SU-DHL-6 (cell line): ENCODE results near the gene REM2.

Source experiments
- H2AFZ ChIP-seq: fragments of 200-600 bp; sonication (generic); 2 replicates; pipeline ENCODE4 v1.6.1; 2014; ENCODE audit warnings: low read depth, mild to moderate bottlenecking, moderate library complexity, mixed read lengths, antibody characterized with exemption, low read length; ENCODE audit not compliant: severe bottlenecking
- H3F3A ChIP-seq: fragments of 200-600 bp; shearing (Covaris generic); 2 replicates; pipeline ENCODE4 v1.6.0; 2016; ENCODE audit warnings: antibody characterized with exemption, mild to moderate bottlenecking; ENCODE audit not compliant: insufficient read depth
- H3K27ac ChIP-seq: fragments of 200-600 bp; sonication (generic); 2 replicates; pipeline ENCODE4 v1.5.1; 2016; ENCODE audit warnings: low read depth, mild to moderate bottlenecking, low read length, moderate library complexity, mixed read lengths
- H3K27me3 ChIP-seq: fragments of 200-600 bp; sonication (generic), shearing (Covaris generic); 2 replicates; pipeline ENCODE4 v1.6.0; 2014; ENCODE audit warnings: mild to moderate bottlenecking, low read length
- H3K36me3 ChIP-seq: fragments of 200-600 bp; sonication (generic); 2 replicates; pipeline ENCODE4 v1.6.1; 2014; ENCODE audit warnings: mild to moderate bottlenecking, low read length, mixed read lengths
- H3K4me2 ChIP-seq: fragments of 300-600, 200-600 bp; shearing (Covaris generic), sonication (generic); 2 replicates; pipeline ENCODE4 v1.6.0; 2014; ENCODE audit warnings: low read length, low read depth, mild to moderate bottlenecking; ENCODE audit not compliant: poor library complexity, severe bottlenecking
- H3K4me3 ChIP-seq: fragments of 200-600 bp; sonication (generic); 2 replicates; pipeline ENCODE4 v1.5.1; 2014; ENCODE audit warnings: antibody characterized with exemption, low read length, mild to moderate bottlenecking, mixed read lengths; ENCODE audit not compliant: insufficient read depth, poor library complexity, severe bottlenecking
- H3K79me2 ChIP-seq: fragments of 200-600 bp; sonication (generic); 2 replicates; pipeline ENCODE4 v1.6.1; 2014; ENCODE audit warnings: mild to moderate bottlenecking, low read length, moderate library complexity; ENCODE audit not compliant: insufficient read depth
- H3K9ac ChIP-seq: fragments of 200-600 bp; sonication (generic); 2 replicates; pipeline ENCODE4 v1.7.0; 2014; ENCODE audit warnings: mild to moderate bottlenecking, low read length
- H3K9me2 ChIP-seq: fragments of 200-600 bp; sonication (generic); replicated peaks from 2 replicates; pipeline ENCODE4 v1.6.1; 2014; ENCODE audit warnings: low read length; ENCODE audit not compliant: insufficient read depth
- H3K9me3 ChIP-seq: fragments of 200-600 bp; sonication (generic); 2 replicates; pipeline ENCODE4 v1.6.1; 2014; ENCODE audit warnings: low read length, mixed read lengths; ENCODE audit not compliant: insufficient read depth
- H4K20me1 ChIP-seq: fragments of 200-600 bp; sonication (generic); 2 replicates; pipeline ENCODE4 v1.6.1; 2014; ENCODE audit warnings: low read depth, mild to moderate bottlenecking, antibody characterized with exemption, low read length, moderate library complexity, mixed read lengths
- EZH2phosphoT487 ChIP-seq: fragments of 200-600 bp; sonication (generic), shearing (Covaris generic); conservative IDR thresholded peaks from 2 replicates; pipeline ENCODE4 v1.6.1; 2018; ENCODE audit warnings: mild to moderate bottlenecking, antibody characterized with exemption, low read length, moderate library complexity, mixed read lengths
- TF ChIP-seq, protein P1 (sequence below): fragments of 200-600 bp; sonication (generic); IDR thresholded peaks from one replicate; pipeline ENCODE4 v1.5.1; 2017; ENCODE audit warnings: antibody characterized with exemption, mild to moderate bottlenecking, low read length, moderate library complexity; ENCODE audit not compliant: insufficient read depth, poor library complexity, severe bottlenecking

REM2 gene

DNA sequence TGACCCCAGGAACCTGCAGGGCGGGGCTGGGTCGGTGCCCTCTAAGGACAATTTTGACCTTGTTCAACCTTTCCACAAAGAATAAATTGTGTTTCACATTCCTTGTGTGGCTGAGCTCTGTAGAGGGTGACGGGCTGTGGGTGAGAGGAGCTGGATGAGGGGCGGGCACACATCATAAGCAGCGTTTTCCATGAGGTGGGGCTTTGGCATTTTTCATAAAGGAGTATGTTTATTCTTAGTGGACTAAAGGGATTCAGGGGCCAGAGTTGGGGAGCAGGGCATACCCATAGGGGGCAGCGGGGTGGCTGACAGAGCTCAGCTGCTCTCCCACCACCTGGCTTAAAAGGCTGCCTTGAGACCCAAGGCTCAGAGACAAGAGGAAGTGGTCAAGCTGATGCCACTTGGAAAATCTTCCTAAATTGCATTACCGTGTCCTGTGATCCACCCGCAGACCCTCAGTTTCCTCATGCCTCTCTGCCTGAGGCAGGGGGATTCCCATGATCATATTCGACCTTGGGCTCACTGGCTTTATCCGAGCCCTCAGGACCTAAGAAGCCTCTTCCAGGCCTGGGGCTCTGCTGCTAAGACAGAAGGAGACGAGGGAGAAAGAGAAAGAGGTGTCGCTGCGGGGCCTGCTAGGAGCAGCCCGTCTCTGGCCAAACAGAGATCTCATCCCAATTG lies 35.2 kb upstream of the REM2 start:
- no peaks in the 10 kb centered on the region for H3K9me3 ChIP-seq

DNA sequence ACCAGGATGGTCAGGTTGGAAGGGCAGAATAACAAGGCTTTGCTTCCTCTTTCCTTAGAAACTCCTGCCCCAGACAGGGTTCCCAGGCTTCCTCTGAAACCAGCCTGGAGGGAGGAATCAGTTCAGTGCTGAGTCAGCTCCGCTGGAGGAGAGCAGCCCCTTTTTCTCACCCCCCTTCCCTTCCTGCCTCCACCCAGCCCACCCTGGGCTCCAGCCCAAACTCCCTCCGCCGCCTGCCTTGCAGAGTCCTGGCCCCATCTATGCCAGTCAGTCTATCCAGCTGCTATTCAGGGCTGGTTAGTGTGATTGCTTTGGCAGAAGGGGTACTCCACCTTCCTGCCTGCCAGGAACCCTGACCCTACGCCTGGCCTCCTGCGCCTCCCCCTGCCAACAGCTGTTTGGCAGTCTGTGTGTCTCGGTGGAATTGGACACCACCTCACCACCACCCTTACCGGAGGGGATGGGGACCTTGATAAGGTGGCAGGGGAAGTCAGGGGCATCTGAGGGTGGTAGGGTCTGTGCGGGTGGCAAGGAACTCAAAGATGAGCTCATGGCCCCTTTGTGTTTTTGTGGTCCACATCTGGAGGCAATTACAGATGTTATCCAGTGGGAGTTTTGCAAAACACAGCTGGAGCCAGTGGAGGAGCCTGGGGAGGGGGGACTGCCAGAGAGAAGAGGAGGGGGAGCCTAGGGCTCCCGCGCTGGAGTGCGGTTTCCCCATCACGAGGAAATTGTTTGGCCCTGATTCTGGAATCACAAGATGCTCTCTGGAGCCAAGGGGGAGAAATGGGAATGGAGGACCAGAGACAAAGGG lies 34.5 kb upstream of the REM2 start:
- Histone ChIP-seq H3K36me3 (no peaks in the 10 kb centered on the region), H3K4me2 (no peak overlapping the region), H3K79me2 (no peaks in the 10 kb centered on the region), H3K4me3 (no peak overlapping the region), H3K9me3 (no peaks in the 10 kb centered on the region), H3K27me3 (no peaks in the 10 kb centered on the region), H3F3A (no peaks in the 10 kb centered on the region), H2AFZ (no peak overlapping the region), H4K20me1 (no peaks in the 10 kb centered on the region), H3K9me2 (no peaks in the 10 kb centered on the region), H3K9ac (no peak overlapping the region), H3K27ac (no peak overlapping the region)
- TF ChIP-seq EZH2phosphoT487: no peak
- TF ChIP-seq, protein P1, sequence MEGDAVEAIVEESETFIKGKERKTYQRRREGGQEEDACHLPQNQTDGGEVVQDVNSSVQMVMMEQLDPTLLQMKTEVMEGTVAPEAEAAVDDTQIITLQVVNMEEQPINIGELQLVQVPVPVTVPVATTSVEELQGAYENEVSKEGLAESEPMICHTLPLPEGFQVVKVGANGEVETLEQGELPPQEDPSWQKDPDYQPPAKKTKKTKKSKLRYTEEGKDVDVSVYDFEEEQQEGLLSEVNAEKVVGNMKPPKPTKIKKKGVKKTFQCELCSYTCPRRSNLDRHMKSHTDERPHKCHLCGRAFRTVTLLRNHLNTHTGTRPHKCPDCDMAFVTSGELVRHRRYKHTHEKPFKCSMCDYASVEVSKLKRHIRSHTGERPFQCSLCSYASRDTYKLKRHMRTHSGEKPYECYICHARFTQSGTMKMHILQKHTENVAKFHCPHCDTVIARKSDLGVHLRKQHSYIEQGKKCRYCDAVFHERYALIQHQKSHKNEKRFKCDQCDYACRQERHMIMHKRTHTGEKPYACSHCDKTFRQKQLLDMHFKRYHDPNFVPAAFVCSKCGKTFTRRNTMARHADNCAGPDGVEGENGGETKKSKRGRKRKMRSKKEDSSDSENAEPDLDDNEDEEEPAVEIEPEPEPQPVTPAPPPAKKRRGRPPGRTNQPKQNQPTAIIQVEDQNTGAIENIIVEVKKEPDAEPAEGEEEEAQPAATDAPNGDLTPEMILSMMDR: no peak

More for the DNA sequence above, 35.2 kb upstream of the REM2 start:
- H4K20me1 ChIP-seq: no peaks in the 10 kb centered on the region
- no peak overlapping the region for H3K4me3 ChIP-seq
- H3K27me3 ChIP-seq: no peaks in the 10 kb centered on the region
- H2AFZ ChIP-seq: no peak overlapping the region
- H3K4me2 ChIP-seq: no peak overlapping the region
- no peaks in the 10 kb centered on the region for H3K9me2 ChIP-seq
- no peaks in the 10 kb centered on the region for H3F3A ChIP-seq
- H3K27ac ChIP-seq: no peak overlapping the region
- H3K79me2 ChIP-seq: no peaks in the 10 kb centered on the region
- no peak overlapping the region for H3K9ac ChIP-seq
- H3K36me3 ChIP-seq: no peaks in the 10 kb centered on the region
- TF ChIP-seq EZH2phosphoT487: no peak
- TF ChIP-seq, protein P1: no peak

DNA sequence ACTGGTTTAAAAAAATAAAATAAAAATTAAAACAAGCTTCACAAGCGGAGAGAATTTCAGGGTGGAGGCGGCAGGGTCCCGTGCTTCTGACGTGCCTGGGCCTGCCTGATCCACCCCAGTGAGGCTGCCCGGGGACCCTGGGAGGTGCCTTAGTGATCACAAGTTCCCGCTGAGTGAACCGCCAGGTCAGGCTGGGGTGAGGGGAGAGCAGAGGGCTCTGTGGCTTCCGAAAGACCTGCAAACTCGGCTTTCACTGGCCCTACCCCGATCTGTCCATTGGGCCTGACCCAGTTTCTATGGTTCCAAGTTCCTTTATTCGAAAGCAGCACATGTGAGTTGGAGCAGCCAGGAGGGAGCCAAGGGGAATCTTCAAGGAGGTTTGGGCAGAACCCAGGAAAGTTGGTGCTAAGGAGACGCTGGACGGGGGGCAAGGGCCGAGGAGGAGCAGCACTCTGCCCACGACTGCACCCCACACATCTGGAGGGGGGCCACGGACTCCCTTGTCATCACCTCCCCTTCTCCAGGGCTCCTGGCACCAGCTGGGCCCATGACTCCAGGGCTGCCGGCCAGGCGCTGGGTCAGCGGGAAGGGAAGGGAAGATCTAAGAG lies 33.7 kb upstream of the REM2 start:
- Histone ChIP-seq H3K4me3 (no peak overlapping the region), H3F3A (0 out of 2 replicates have a peak, but pooled peaks cover 3% of the 10 kb centered on the region), H3K9me3 (no peaks in the 10 kb centered on the region), H3K36me3 (no peaks in the 10 kb centered on the region), H3K4me2 (no peak overlapping the region), H3K27me3 (no peaks in the 10 kb centered on the region), H3K9me2 (no peaks in the 10 kb centered on the region), H3K27ac (no peak overlapping the region), H2AFZ (no peak overlapping the region), H3K79me2 (no peaks in the 10 kb centered on the region), H3K9ac (no peak overlapping the region), H4K20me1 (no peaks in the 10 kb centered on the region)
- TF ChIP-seq EZH2phosphoT487: no peak
